DMS53 treated with DMSO at 0.1 percent for 48 hours (cell line): ENCODE data around the gene ARHGAP32.

Experiments used
- DNase-seq: peaks from one replicate; lab custom pipeline; 2025; ENCODE audit not compliant: unreplicated experiment; lab: John Stamatoyannopoulos, UW

Gene ARHGAP32

DNA sequence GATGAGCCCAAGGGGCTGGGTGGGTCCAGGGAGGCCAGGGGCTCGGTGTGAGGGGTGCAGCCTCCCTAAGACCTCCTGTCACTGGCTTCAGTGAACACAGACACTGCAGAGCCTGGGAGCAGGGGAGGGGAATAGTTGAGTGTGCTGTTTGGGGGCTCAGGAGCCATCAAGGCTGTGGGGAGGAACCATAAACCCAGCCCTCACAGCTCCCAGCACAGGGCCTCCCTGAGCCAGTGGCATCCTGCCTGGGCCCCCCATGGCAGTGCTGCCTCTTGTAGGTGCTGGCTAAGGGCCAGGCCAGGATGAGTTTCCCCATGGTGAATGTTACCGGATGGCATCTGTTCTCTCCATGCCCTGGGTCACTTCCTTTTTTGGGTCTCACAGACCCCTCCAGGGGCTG, 275.4 kb downstream of the ARHGAP32 start:
- DNase-seq = no peak

DNA sequence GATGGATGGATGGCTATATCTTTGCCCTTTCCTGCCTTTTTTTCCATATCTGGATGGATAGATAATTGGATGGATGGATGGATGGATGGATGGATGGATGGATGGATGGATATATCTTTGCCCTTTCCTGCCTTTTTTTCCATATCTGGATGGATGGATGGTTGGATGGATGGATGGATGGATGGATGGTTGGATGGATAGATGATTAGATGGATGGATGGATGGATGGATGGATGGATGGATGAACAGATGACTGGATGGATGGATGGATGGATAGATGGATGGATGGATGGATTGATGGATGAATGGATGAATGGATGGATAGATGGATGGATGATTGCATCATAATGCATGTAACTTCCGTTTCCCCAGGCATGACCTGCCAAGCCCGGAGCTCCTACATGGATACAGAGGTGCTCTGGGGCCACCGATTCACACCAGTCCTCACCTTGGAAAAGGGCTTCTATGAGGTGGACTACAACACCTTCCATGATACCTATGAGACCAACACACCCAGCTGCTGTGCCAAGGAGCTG, 276.0 kb downstream of the ARHGAP32 start:
- DNase-seq = no peak

DNA sequence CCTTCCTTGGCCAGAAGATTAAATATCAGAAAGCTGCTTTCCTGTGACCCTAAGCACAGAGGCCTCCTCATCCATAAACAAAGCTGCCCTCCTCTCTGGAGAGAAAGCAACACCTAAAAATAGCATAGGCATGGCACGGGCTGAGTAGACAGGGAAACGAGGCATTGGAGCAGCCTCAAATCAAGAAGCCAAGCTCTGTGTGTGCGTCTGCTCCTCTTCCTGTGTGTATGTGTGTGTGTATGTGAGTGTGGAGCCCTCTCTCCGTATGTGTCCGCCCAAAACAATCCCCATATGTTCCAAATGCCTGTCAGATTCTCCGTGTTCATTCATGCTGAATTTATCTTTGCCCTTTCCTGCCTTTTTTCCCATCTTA, 277.0 kb downstream of the ARHGAP32 start:
- no peak for DNase-seq
